MM.1S (cell line): ENCODE data around the gene BCAR3.

Source experiments
- CTCF ChIP-seq: fragments of 300-600 bp; sonication (generic); IDR thresholded peaks from 2 replicates; pipeline ENCODE4 v1.5.1; 2016; ENCODE audit warnings: antibody characterized with exemption, low read length, mixed read lengths
- EZH2phosphoT487 ChIP-seq: fragments of 300-600 bp; sonication (generic); IDR thresholded peaks from 2 replicates; pipeline ENCODE4 v1.6.1; 2018; ENCODE audit warnings: antibody characterized with exemption, low read length

DNA sequence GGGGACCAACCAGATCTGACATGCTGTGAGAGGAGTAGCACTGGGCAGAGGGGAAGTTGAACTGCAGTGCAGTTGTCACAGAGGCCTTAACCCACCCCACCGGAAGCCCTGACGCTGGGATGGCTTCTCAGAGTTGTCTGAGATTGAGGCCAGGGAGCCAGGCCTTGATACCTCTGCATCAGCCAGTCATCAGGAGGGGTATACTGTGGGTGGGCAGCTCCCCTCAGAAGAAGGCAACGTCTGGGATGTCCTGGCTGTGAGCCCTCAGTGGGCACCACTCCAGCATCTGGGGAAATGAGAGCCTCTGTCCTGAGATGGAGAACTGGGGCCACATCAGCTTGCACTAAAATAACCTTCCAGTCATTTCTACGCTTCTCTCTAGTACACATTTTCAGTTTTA, 47.9 kb upstream of the BCAR3 start:
- TF ChIP-seq CTCF (no peak), EZH2phosphoT487 (no peak)
